ENCODE data around the gene TANK. TPM values are rescaled to one million over a fixed set of nuclear protein-coding genes. Genes with fewer than 3 reads are reported as not detected.
"Not testable (repeated sequence)": the region's sequence is repeated elsewhere in the genome, so short reads cannot be mapped to it uniquely, and the experiment has no call there.

Gene TANK
- 178 and 252 TPM in 2 replicates for total RNA-seq

GRCh38 chr2:161160226-161161073 lies at the start of gene TANK:
Gene TANK (plus strand): TSS chr2:161160428. CDS start chr2:161179663, 19,235 bp downstream.
- DNase-seq (ENCODE audit: extremely low read depth, low read depth, low spot score) = no peak

GRCh38 chr2:161111531-161111930 lies 48.7 kb upstream of the TANK start:
- no peak for DNase-seq (ENCODE audit: extremely low read depth, low read depth, low spot score)

GRCh38 chr2:161112908-161113307 lies 47.3 kb upstream of the TANK start:
- DNase-seq (ENCODE audit: extremely low read depth, low read depth, low spot score) = no peak

GRCh38 chr2:161113693-161114575 lies 46.3 kb upstream of the TANK start:
- DNase-seq (ENCODE audit: extremely low read depth, low read depth, low spot score) = no peak

GRCh38 chr2:161115205-161115604 lies 45.0 kb upstream of the TANK start:
- no peak for DNase-seq (ENCODE audit: extremely low read depth, low read depth, low spot score)

GRCh38 chr2:161115605-161116380 lies 44.4 kb upstream of the TANK start:
- DNase-seq (ENCODE audit: extremely low read depth, low read depth, low spot score) = no peak

- no peak for DNase-seq (ENCODE audit: extremely low read depth, low read depth, low spot score)
Measured at GRCh38 chr2:161116509-161116908, 43.7 kb upstream of the TANK start.

- DNase-seq (ENCODE audit: extremely low read depth, low read depth, low spot score) = no peak
Measured at GRCh38 chr2:161117506-161117905, 42.7 kb upstream of the TANK start.

- no peak for DNase-seq (ENCODE audit: extremely low read depth, low read depth, low spot score)
Measured at GRCh38 chr2:161118722-161119121, 41.5 kb upstream of the TANK start.

GRCh38 chr2:161119483-161119882 lies 40.7 kb upstream of the TANK start:
- DNase-seq (ENCODE audit: extremely low read depth, low read depth, low spot score) = no peak

GRCh38 chr2:161120775-161121174 lies 39.5 kb upstream of the TANK start:
- no peak for DNase-seq (ENCODE audit: extremely low read depth, low read depth, low spot score)

GRCh38 chr2:161121622-161122021 lies 38.6 kb upstream of the TANK start:
- no peak for DNase-seq (ENCODE audit: extremely low read depth, low read depth, low spot score)

- peak; percentile 89 for DNase-seq (ENCODE audit: extremely low read depth, low read depth, low spot score)
Measured at GRCh38 chr2:161122772-161123530, 37.3 kb upstream of the TANK start.

- DNase-seq (ENCODE audit: extremely low read depth, low read depth, low spot score) = no peak
Measured at GRCh38 chr2:161123531-161124030, 36.6 kb upstream of the TANK start.

GRCh38 chr2:161124201-161124600 lies 36.0 kb upstream of the TANK start:
- DNase-seq (ENCODE audit: extremely low read depth, low read depth, low spot score) = no peak

- DNase-seq (ENCODE audit: extremely low read depth, low read depth, low spot score) = no peak
Measured at GRCh38 chr2:161128885-161129284, 31.3 kb upstream of the TANK start.

GRCh38 chr2:161130354-161130753 lies 29.9 kb upstream of the TANK start:
- no peak for DNase-seq (ENCODE audit: extremely low read depth, low read depth, low spot score)

GRCh38 chr2:161131074-161131680 lies 29.1 kb upstream of the TANK start:
- no peak for DNase-seq (ENCODE audit: extremely low read depth, low read depth, low spot score)

GRCh38 chr2:161131804-161132203 lies 28.4 kb upstream of the TANK start:
- no peak for DNase-seq (ENCODE audit: extremely low read depth, low read depth, low spot score)

GRCh38 chr2:161132384-161132783 lies 27.8 kb upstream of the TANK start:
- DNase-seq (ENCODE audit: extremely low read depth, low read depth, low spot score) = not testable (repeated sequence)

All from glomerular endothelial cell (primary cell).